HG02943 (cell line): ENCODE measurements around the gene SHKBP1.
"Not testable (repeated sequence)": the region's sequence is repeated elsewhere in the genome, so short reads cannot be mapped to it uniquely, and the experiment has no call there.

Source experiments
- ATAC-seq: cut with Tn5 transposase; IDR thresholded peaks from one replicate; pipeline ENCODE4 v1.9.1; 2021; ENCODE audit warnings: mild to moderate bottlenecking, low read depth, moderate library complexity; ENCODE audit not compliant: unreplicated experiment

SHKBP1 gene

DNA sequence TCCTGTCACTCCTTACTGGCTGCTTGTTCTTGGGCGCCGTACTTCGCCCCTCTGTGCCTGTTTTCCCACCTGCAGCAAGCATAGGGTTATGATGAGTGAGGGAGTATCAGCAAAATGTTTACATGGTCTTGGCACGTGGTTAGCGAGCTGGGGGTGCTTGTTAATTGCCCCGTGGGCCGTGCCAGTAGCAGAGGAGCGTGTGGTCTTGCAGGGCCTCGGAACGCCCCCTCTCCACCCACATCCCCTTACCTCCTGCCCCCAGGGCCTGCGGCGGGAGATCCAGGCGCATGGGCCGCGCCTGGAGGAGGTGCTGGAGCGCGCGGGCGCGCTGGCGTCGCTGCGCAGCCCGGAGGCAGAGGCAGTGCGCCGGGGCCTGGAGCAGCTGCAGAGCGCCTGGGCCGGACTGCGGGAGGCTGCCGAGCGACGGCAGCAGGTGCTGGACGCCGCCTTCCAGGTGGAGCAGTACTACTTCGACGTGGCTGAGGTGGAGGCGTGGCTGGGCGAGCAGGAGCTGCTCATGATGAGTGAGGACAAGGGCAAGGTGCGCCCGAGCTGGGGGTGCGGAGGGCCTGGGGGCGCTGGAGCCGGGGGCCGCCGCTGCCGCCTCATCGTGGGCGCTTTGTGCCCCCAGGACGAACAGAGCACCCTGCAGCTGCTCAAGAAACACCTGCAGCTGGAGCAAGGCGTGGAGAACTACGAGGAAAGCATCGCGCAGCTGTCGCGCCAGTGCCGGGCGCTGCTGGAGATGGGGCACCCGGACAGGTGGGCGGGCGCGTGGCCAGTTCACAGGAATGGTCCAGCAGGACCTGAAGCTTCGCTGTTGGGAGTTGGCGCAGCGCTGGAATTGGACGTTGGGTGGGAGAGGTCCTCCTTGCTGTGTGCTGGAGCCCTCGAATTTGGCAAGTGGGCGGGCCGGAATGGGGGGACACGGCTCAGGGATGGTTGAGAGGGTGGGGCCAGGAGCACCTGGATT lies 22.5 kb upstream of the SHKBP1 start:
- ATAC-seq: no peak

GRCh38 chr19:40555978-40556689 lies 20.5 kb upstream of the SHKBP1 start:
- no peak for ATAC-seq

GRCh38 chr19:40556953-40557530 lies 19.6 kb upstream of the SHKBP1 start:
- ATAC-seq: no peak

- ATAC-seq: no peak
Observed at GRCh38 chr19:40559394-40559793, 17.3 kb upstream of the SHKBP1 start.

- ATAC-seq: no peak
Observed at GRCh38 chr19:40560092-40560507, 16.6 kb upstream of the SHKBP1 start.

GRCh38 chr19:40561947-40562346 lies 14.7 kb upstream of the SHKBP1 start:
- ATAC-seq: no peak

- ATAC-seq: not testable (repeated sequence)
Observed at GRCh38 chr19:40564535-40564934, 12.1 kb upstream of the SHKBP1 start.

GRCh38 chr19:40565355-40565754 lies 11.3 kb upstream of the SHKBP1 start:
- no peak for ATAC-seq

GRCh38 chr19:40565910-40566495 lies 10.7 kb upstream of the SHKBP1 start:
- ATAC-seq: no peak

DNA sequence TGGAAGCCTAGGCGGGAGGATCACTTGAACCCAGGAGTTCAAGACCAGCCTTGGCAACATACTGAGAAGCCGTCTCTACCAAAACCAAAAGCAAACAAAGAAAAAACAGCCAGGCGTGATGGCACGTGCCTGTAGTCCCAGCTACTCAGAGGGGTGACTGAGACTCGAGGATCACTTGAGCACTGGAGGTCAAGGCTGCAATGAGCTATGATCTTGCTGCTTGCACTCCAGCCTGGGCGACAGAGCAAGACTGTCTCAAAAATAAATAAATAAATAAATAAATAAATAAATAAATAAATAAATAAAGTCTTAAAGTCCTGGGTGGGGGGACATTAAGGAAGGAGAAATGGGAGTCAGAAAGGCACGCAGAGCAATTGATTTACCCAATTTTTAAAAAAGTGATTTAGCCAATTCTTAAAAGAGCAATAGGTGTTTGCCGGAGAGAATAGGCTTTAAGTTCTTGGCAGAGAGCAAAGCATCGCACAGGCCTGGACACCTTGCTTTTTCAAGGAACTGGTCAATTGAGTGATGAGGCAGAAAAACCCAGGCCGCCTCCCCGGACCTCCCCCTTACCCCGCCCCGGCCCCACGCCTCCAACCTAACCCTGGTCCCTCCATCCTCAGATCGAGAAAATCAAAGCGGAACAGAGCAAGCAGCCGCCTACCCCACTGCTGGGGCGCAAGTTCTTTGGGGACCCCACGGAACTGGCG lies 9.5 kb upstream of the SHKBP1 start:
- ATAC-seq: no peak

GRCh38 chr19:40567750-40568494 lies 8.8 kb upstream of the SHKBP1 start:
- ATAC-seq: no peak

DNA sequence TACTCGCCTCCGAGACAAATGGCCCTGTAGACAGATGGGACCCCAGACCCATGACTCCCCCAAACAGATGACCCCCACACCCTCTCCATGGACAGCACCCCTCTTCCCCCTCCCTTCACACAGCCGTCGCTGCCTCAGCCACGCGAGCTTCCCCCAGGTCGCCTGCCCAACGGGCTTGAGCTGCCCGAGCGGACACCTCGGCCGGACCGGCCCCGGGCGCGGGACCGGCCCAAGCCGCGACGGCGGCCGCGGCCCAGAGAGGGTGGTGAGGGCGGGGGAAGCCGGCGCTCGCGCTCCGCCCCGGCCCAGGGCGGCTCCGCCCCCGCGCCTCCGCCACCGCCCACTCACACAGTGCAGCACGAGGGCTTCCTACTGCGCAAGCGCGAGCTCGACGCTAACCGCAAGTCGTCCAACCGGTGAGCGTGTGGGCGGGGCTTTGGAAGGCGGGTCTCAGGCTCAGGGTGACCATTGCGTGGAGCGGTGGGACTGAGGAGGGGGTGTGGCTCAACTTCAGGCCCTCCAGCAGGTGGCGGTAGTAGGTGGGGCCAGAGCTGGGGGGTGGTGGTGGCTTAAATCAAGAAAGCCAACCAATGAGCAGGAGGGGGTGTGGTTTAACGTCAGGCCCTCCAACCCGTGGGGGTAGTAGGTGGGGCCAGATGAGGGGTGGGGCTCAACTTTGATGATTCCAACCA lies 6.2 kb upstream of the SHKBP1 start:
- peak; percentile 88 for ATAC-seq

DNA sequence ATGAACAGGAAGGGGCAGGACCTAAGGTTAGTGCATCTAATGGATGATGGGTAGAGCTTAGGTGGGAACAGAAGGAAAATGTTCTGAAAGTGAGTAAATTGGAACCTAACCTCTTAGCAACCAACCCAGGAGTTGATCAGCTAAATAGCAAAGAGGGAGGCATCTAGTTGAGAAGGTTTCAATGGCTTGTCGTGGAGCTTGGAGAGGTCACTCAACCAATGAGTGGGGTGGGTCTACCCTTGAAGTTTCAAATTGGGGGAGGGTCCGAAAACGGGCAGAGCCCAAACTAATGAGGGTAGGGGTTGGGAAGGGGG lies 5.7 kb upstream of the SHKBP1 start:
- no peak for ATAC-seq

DNA sequence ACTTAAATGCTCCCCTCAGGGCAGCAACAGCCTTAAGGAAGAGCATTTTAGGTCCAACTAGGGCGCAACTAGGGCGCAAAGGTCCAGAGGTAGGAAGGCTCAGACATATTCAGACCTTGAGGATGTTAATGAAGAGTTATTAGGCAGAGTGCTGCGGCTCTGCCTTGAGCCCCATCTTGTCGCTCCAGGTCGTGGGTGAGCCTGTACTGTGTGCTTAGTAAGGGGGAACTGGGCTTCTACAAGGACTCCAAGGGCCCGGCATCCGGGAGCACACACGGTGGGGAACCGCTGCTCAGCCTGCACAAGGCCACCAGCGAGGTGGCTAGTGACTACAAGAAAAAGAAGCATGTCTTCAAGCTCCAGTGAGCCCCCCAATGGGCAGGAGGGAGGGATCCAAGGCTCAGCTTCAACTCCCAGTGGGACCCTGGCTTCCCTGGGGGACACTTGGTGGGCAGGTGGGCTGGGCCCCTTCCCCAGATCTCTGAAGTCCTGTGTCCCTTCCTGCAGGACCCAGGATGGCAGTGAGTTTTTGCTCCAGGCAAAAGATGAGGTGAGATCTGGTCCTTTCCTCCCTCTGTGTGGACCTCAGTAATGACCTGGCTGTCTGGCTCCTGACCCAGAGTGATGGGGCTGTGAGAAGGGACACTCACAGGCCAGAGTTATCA lies 4.7 kb upstream of the SHKBP1 start:
- ATAC-seq: no peak

GRCh38 chr19:40575326-40575725 lies 1.3 kb upstream of the SHKBP1 start:
- ATAC-seq: no peak

DNA sequence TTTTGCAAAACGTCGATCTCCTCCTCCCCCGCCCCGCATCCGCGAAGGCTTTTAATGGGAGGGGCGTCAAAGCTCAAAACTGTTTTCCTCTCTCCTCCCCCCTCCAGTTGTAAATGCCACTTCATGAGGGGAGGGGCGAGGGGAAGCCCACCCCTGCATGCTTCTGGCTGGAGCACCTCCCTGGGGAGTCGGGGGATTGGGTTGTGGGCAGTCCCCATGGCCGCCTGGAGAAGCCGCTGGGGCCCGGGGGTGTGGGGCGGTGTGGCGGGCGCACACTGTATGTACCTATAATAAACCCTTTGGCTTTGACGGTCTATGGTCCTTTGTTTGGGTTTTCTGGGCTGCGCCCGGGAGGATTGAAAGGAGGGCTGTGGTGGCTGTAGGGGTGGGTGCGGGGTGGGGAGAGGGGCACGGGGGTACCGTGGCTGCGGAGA lies 505 bp upstream of the SHKBP1 start:
- peak; percentile 29 for ATAC-seq

DNA sequence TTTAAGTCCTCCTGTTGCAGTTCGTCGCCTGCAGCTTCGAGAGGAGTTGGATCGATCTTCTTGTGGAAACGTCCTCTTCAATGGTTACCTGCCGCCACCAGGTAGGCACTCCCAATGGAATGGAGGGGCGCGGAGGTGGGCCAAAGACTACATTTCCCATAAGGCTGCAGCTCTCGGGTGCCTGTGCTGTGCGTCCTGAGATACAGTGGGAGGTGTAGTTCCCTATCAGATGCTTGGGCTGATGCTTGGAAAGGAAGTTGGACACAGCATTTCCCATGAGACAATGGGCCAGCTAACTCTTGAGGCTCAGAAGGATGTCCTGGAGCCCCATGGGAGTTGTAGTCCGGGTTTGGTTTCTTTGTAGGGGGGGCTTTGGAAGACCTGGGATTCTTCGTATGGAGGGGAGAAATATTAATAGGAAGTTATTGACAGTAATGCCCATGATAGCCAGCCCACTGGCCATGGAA lies 1.8 kb downstream of the SHKBP1 start:
- ATAC-seq: no peak

DNA sequence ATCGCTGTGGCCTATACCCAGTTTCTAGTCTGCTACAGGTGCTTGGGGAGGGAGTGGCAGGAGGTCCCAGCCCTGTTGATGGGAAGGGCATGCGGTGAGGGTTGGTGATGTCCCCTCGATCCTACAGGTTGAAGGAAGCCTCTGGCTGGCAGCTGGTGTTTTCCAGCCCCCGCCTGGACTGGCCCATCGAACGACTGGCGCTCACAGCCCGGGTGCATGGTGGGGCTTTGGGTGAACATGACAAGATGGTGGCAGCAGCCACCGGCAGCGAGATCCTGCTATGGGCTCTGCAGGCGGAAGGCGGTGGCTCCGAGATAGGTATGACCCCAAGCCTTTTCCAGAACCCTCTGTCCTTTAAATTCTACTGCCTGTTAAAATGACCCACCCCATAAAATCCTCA lies 3.9 kb downstream of the SHKBP1 start:
- ATAC-seq: no peak
